ENCODE results near the gene PTPRA.
"Not testable (repeated sequence)": the region's sequence is repeated elsewhere in the genome, so short reads cannot be mapped to it uniquely, and the experiment has no call there.

The PTPRA gene

GRCh38 chr20:2889797-2890196 lies 16.5 kb downstream of the PTPRA start:
- DNase-seq: no peak

- DNase-seq: no peak
These were observed 17.5 kb downstream of the PTPRA start for GRCh38 chr20:2890742-2891141.

- no peak for DNase-seq
These were observed 18.1 kb downstream of the PTPRA start for GRCh38 chr20:2891343-2891742.

GRCh38 chr20:2892376-2892775 lies 19.1 kb downstream of the PTPRA start:
- DNase-seq: no peak

- DNase-seq: no peak
These were observed 20.9 kb downstream of the PTPRA start for GRCh38 chr20:2894221-2894620.

- DNase-seq: not testable (repeated sequence)
These were observed 21.9 kb downstream of the PTPRA start for GRCh38 chr20:2895154-2895553.

GRCh38 chr20:2899243-2899642 lies 26.0 kb downstream of the PTPRA start:
- DNase-seq: no peak

GRCh38 chr20:2900845-2901592 lies 27.7 kb downstream of the PTPRA start:
- no peak for DNase-seq

GRCh38 chr20:2902291-2902690 lies 29.0 kb downstream of the PTPRA start:
- DNase-seq: no peak

GRCh38 chr20:2902818-2903217 lies 29.5 kb downstream of the PTPRA start:
- DNase-seq: no peak

GRCh38 chr20:2903686-2904085 lies 30.4 kb downstream of the PTPRA start:
- DNase-seq: no peak

- no peak for DNase-seq
These were observed 34.2 kb downstream of the PTPRA start for GRCh38 chr20:2907519-2907918.

GRCh38 chr20:2909953-2910352 lies 36.7 kb downstream of the PTPRA start:
- DNase-seq: no peak

- DNase-seq: no peak
These were observed 37.9 kb downstream of the PTPRA start for GRCh38 chr20:2911200-2911599.

GRCh38 chr20:2914160-2914559 lies 40.9 kb downstream of the PTPRA start:
- no peak for DNase-seq

- DNase-seq: no peak
These were observed 44.0 kb downstream of the PTPRA start for GRCh38 chr20:2917266-2917665.

GRCh38 chr20:2918096-2919049 lies 45.1 kb downstream of the PTPRA start:
- no peak for DNase-seq

GRCh38 chr20:2919518-2920245 lies 46.4 kb downstream of the PTPRA start:
- no peak for DNase-seq

GRCh38 chr20:2920473-2920872 lies 47.2 kb downstream of the PTPRA start:
- DNase-seq: no peak

- DNase-seq: no peak
These were observed 48.2 kb downstream of the PTPRA start for GRCh38 chr20:2921506-2921905.

- no peak for DNase-seq
These were observed 49.7 kb downstream of the PTPRA start for GRCh38 chr20:2922957-2923356.

GRCh38 chr20:2930538-2930937 lies 57.3 kb downstream of the PTPRA start:
- no peak for DNase-seq

GRCh38 chr20:2932498-2932897 lies 59.2 kb downstream of the PTPRA start:
- DNase-seq: no peak

Measured in fibroblast of skin of back (primary cell).